Endothelial cell of umbilical vein (primary cell): Measurements from ENCODE around the gene RNF169. TPM values are rescaled to one million over a fixed set of nuclear protein-coding genes. Genes with fewer than 3 reads are reported as not detected.

Experiments used
- BruUV-seq: library from RNA; stranded (reverse); fragments of 400-500 nt; replicated peaks from 2 replicates; lab custom pipeline; 2021; lab: Mats Ljungman, UMichigan
- CTCF ChIA-PET: fragments of 300-600, 350-600 bp; sonication (Branson Sonifier 250); formaldehyde crosslinking; loops from one replicate; lab custom pipeline; 2021; ENCODE audit warnings: antibody characterized with exemption, inconsistent platforms; lab: Charles Lee
- POLR2A ChIA-PET: fragments of 300-600, 350-600 bp; sonication (Branson Sonifier 250); formaldehyde crosslinking; loops from one replicate; lab custom pipeline; 2021; ENCODE audit warnings: antibody characterized with exemption, inconsistent platforms; lab: Charles Lee
- DNase-seq: peaks from one replicate; pipeline ENCODE4 v3.0.0-alpha.2; 2011; ENCODE audit warnings: low read depth, low spot score
- FAIRE-seq: peaks from 2 replicates; lab custom pipeline; 2011; peaks lifted over from hg19 to GRCh38; lab: Jason Lieb, UNC
- H2AFZ ChIP-seq: 2 replicates; pipeline ENCODE4 v1.6.0; 2012; ENCODE audit warnings: low read depth, low read length, control low read depth, inconsistent platforms
- H3K27ac ChIP-seq: 2 replicates; pipeline ENCODE4 v1.5.1; 2011; ENCODE audit warnings: low read depth, mild to moderate bottlenecking, control low read depth, low read length, moderate library complexity; ENCODE audit not compliant: insufficient read depth
- H3K27me3 ChIP-seq, 2 experiments: 2 replicates each; pipeline versions ENCODE4 v1.6.0 to v1.6.1; 2011; ENCODE audit warnings: low read length in 2 of 2, mixed read lengths in 1 of 2; ENCODE audit not compliant: control insufficient read depth in 2 of 2, insufficient read depth in 2 of 2
- H3K36me3 ChIP-seq, 2 experiments: 2 replicates in 1 of 2; 3 replicates in 1 of 2; pipeline ENCODE4 v1.5.1; 2011; ENCODE audit warnings: low read length in 2 of 2, mild to moderate bottlenecking in 1 of 2, moderate library complexity in 1 of 2; ENCODE audit not compliant: control insufficient read depth in 2 of 2, insufficient read depth in 2 of 2; ENCODE audit errors: extremely low read depth in 1 of 2
- H3K4me1 ChIP-seq: 3 replicates; pipeline ENCODE4 v1.5.1; 2011; ENCODE audit warnings: mild to moderate bottlenecking, low read length; ENCODE audit not compliant: control insufficient read depth, insufficient read depth; ENCODE audit errors: extremely low read depth
- H3K4me2 ChIP-seq: 2 replicates; pipeline ENCODE4 v1.6.1; 2011; ENCODE audit warnings: low read length, control low read depth, mixed read lengths; ENCODE audit not compliant: insufficient read depth
- H3K4me3 ChIP-seq, 3 experiments: fragments of 200-600 bp in 1 of 3; sonication (generic), shearing (Covaris generic) in 1 of 3; replicated peaks in 1 of 3; 2 replicates each; pipeline ENCODE4 v1.5.1; 2011 to 2016; ENCODE audit warnings: control low read depth in 3 of 3, low read length in 3 of 3, mild to moderate bottlenecking in 2 of 3, inconsistent platforms in 1 of 3, low read depth in 1 of 3, moderate library complexity in 1 of 3; ENCODE audit not compliant: insufficient read depth in 1 of 3
- H3K79me2 ChIP-seq: 2 replicates; pipeline ENCODE4 v1.6.0; 2012; ENCODE audit warnings: low read length, inconsistent platforms; ENCODE audit not compliant: control insufficient read depth, insufficient read depth
- H3K9ac ChIP-seq: replicated peaks from 2 replicates; pipeline ENCODE3; 2011; ENCODE audit warnings: low read length, control low read depth; ENCODE audit not compliant: insufficient read depth; ENCODE audit errors: extremely low read depth
- H3K9me1 ChIP-seq: replicated peaks from 3 replicates; pipeline ENCODE4 v1.6.0; 2011; ENCODE audit warnings: mild to moderate bottlenecking, low read length; ENCODE audit not compliant: control insufficient read depth, insufficient read depth; ENCODE audit errors: extremely low read depth
- H3K9me3 ChIP-seq: replicated peaks from 2 replicates; pipeline ENCODE4 v1.5.1; 2012; ENCODE audit warnings: low read length, inconsistent platforms; ENCODE audit not compliant: control insufficient read depth, insufficient read depth
- H4K20me1 ChIP-seq: replicated peaks from 2 replicates; pipeline ENCODE3; 2011; ENCODE audit warnings: mild to moderate bottlenecking, low read length; ENCODE audit not compliant: control insufficient read depth, insufficient read depth; ENCODE audit errors: extremely low read depth
- CTCF ChIP-seq, 2 donors: IDR thresholded peaks; 1 replicate in 1 of 2; 2 replicates in 1 of 2; pipeline ENCODE4 v1.5.1; 2011; ENCODE audit warnings: low read length in 2 of 2, mild to moderate bottlenecking in 2 of 2, moderate library complexity in 2 of 2, control low read depth in 1 of 2, inconsistent platforms in 1 of 2, low read depth in 1 of 2; ENCODE audit not compliant: insufficient read depth in 1 of 2; ENCODE audit errors: extremely low read depth in 1 of 2
- EZH2 ChIP-seq: IDR thresholded peaks from 2 replicates; pipeline ENCODE4 v1.6.1; 2012; ENCODE audit warnings: borderline replicate concordance, low read depth, mild to moderate bottlenecking, moderate library complexity, low read length, inconsistent platforms; ENCODE audit not compliant: severe bottlenecking
- JUN ChIP-seq: IDR thresholded peaks from 2 replicates; pipeline ENCODE4 v1.6.1; 2011; ENCODE audit warnings: borderline replicate concordance, low read depth; ENCODE audit not compliant: insufficient read length, insufficient read depth
- MAX ChIP-seq: IDR thresholded peaks from 2 replicates; pipeline ENCODE4 v1.6.1; 2011; ENCODE audit not compliant: insufficient read depth, insufficient read length
- MYC ChIP-seq: IDR thresholded peaks from one replicate; pipeline ENCODE4 v1.6.1; 2011; ENCODE audit warnings: mild to moderate bottlenecking, low read depth, low read length
- POLR2A ChIP-seq: IDR thresholded peaks from 2 replicates; pipeline ENCODE4 v1.6.1; 2012; ENCODE audit warnings: low read depth, mild to moderate bottlenecking, control low read depth, low read length
- dilution Hi-C: fragments of 300-500 bp; cut with MboI; formaldehyde crosslinking; loops from one replicate; pipeline ENCODE4 v1.15.0; 2019; ENCODE audit warnings: low sequenced_read_pairs; ENCODE audit not compliant: extremely low pct_ligation_motif_present
- intact Hi-C: fragments of 100-400 bp; cut with micrococcal nuclease; formaldehyde crosslinking; loops from one replicate; pipeline ENCODE4 v1.10.0; 2022
- polyA plus RNA-seq, 4 experiments: library from polyadenylated mRNA; depleted of rRNA in 3 of 4; stranded (reverse) in 3 of 4; unstranded in 1 of 4; fragments of >200 nt; gene quantifications; 2 replicates each; pipeline versions ENCODE4 v1.2.1 to v1.2.3, GENCODE V29; 2011 to 2012; ENCODE audit warnings: missing spikeins in 1 of 4
- total RNA-seq: library from RNA; stranded (reverse); gene quantifications from 2 replicates; pipeline ENCODE4 v1.2.3, GENCODE V29; 2021

RNF169 gene
- total and polyA plus RNA-seq, 2 donors (not counting 3 experiments of a cell fraction or from before 2014, with no cell fraction given): 5.8 to 21.3 TPM

GRCh38 chr11:74710281-74710938, 38.2 kb upstream of the RNF169 start:
- TF ChIP-seq EZH2: no peak
- Histone ChIP-seq H3K9ac (no peak overlapping the region), H4K20me1 (no peaks in the 10 kb centered on the region), H3K9me1 (no peaks in the 10 kb centered on the region), H3K36me3 (no peaks in the 10 kb centered on the region), H3K4me3 (no peak overlapping the region), H3K9me3 (no peaks in the 10 kb centered on the region), H2AFZ (no peak overlapping the region), H3K79me2 (no peaks in the 10 kb centered on the region), H3K4me2 (no peak overlapping the region), H3K27me3 (peaks cover 0 to 2% of the 10 kb centered on the region in 2 experiments), H3K27ac (no peak overlapping the region), H3K4me1 (no peaks in the 10 kb centered on the region)
- DNase-seq (peak; percentile 26), FAIRE-seq (peak; percentile 72)
- dilution Hi-C loops: loop anchor here (25.0 kb wide), 1 partner anchor 152 kb away; no protein-coding TSS in a partner anchor
- CTCF ChIA-PET: interaction anchor here (1.3 to 3.9 kb wide), 4 partner anchors 8 to 29 kb away, joined by 3 to 42 read pairs (median 10); no protein-coding TSS in a partner anchor
- POLR2A ChIA-PET: no interaction called here
- intact Hi-C loops: no loop called here
- no TSS peak for BruUV-seq

GRCh38 chr11:74713686-74714085, 35.0 kb upstream of the RNF169 start:
- no TSS peak for BruUV-seq
- Histone ChIP-seq H3K9me3 (no peaks in the 10 kb centered on the region), H3K9ac (no peak overlapping the region), H3K4me3 (no peak overlapping the region), H4K20me1 (no peaks in the 10 kb centered on the region), H3K27me3 (peaks cover 2 to 3% of the 10 kb centered on the region in 2 experiments), H3K4me1 (no peaks in the 10 kb centered on the region), H3K36me3 (no peaks in the 10 kb centered on the region), H3K79me2 (no peaks in the 10 kb centered on the region), H2AFZ (no peak overlapping the region), H3K9me1 (no peaks in the 10 kb centered on the region), H3K4me2 (no peak overlapping the region), H3K27ac (no peak overlapping the region)
- TF ChIP-seq EZH2 (no peak), MAX (no peak), JUN (no peak), CTCF (IDR thresholded peaks at IDR 0.05; ENCODE audit: extremely low read depth in 1 of 2, insufficient read depth in 1 of 2, low read depth in 1 of 2, low read length in 2 of 2) (no peak), MYC (no peak), POLR2A (no peak)
- ChIA-PET POLR2A (no interaction called here), CTCF (interaction anchor here (0.8 to 3.9 kb wide), 2 partner anchors 11 to 12 kb away, joined by 4 to 42 read pairs; no protein-coding TSS in a partner anchor)
- intact Hi-C loops (no loop called here), dilution Hi-C loops (loop anchor here (25.0 kb wide), 1 partner anchor 149 kb away; no protein-coding TSS in a partner anchor)
- no peak for DNase-seq
- FAIRE-seq: no peak
